ENCODE results near the gene SETD7. TPM values are rescaled to one million over a fixed set of nuclear protein-coding genes. Genes with fewer than 3 reads are reported as not detected.

SETD7 gene
- total RNA-seq, 2 experiments from 2014 or later, result 10.4 to 12.1 TPM

GRCh38 chr4:139554642-139554892 is 1.5 kb downstream of the SETD7 start:
- Mint-ChIP-seq H3K4me3 (peak overlapping the region; percentile 91), H3K9me3 (no peaks in the 10 kb centered on the region), H3K4me1 (ENCODE audit: low read depth) (peaks cover 38% of the 10 kb centered on the region), H3K36me3 (ENCODE audit: low read depth) (peaks cover 4% of the 10 kb centered on the region), H3K27me3 (peaks cover 11% of the 10 kb centered on the region), H3K27ac (peak overlapping the region; percentile 94)
- no peak for DNase-seq
- intact Hi-C loops (cut with micrococcal nuclease), result no loop called here
- ChIA-PET POLR2A (interaction anchor here (0.6 to 3.3 kb wide), 4 partner anchors 51 to 497 kb away, joined by 3 to 14 read pairs (median 4); partner anchors contain the start of gene RAB33B), CTCF (interaction anchor here (0.9 to 2.9 kb wide), 4 partner anchors 23 to 180 kb away, joined by 3 to 9 read pairs (median 6); no protein-coding TSS in a partner anchor)
- no peak for ATAC-seq
- no peak for TF ChIP-seq CTCF (IDR thresholded peaks at IDR 0.05)

- POLR2A ChIA-PET, result interaction anchor here (0.6 to 3.3 kb wide), 5 partner anchors 50 to 540 kb away, joined by 3 to 14 read pairs (median 3); partner anchors contain the start of gene RAB33B
Measured at GRCh38 chr4:139553751-139554641, 2.0 kb downstream of the SETD7 start.

GRCh38 chr4:139552517-139553307 is 3.3 kb downstream of the SETD7 start:
- TF ChIP-seq CTCF (IDR thresholded peaks at IDR 0.05), result no peak
- peaks cover 4% of the 10 kb centered on the region for H3K36me3 Mint-ChIP-seq (ENCODE audit: low read depth)
- peaks cover 8% of the 10 kb centered on the region for H3K27me3 Mint-ChIP-seq
- DNase-seq, result no peak
- ChIA-PET POLR2A (interaction anchor here (0.9 kb wide), 1 partner anchor 539 kb away, joined by 3 read pairs; no protein-coding TSS in a partner anchor), CTCF (interaction anchor here (2.9 kb wide), 1 partner anchor 21 kb away, joined by 9 read pairs; no protein-coding TSS in a partner anchor)
- peaks cover 27% of the 10 kb centered on the region for H3K4me1 Mint-ChIP-seq (ENCODE audit: low read depth)
- no peak overlapping the region for H3K4me3 Mint-ChIP-seq
- ATAC-seq, result no peak
- no peaks in the 10 kb centered on the region for H3K9me3 Mint-ChIP-seq
- intact Hi-C loops (cut with micrococcal nuclease), result no loop called here
- H3K27ac Mint-ChIP-seq, result no peak overlapping the region

More at GRCh38 chr4:139553751-139554641, 2.0 kb downstream of the SETD7 start:
- ATAC-seq (no peak), DNase-seq (no peak)
- H3K9me3 Mint-ChIP-seq, result no peaks in the 10 kb centered on the region
- intact Hi-C loops (cut with micrococcal nuclease), result no loop called here
- peaks cover 11% of the 10 kb centered on the region for H3K27me3 Mint-ChIP-seq
- H3K36me3 Mint-ChIP-seq (ENCODE audit: low read depth), result peaks cover 4% of the 10 kb centered on the region
- H3K4me1 Mint-ChIP-seq (ENCODE audit: low read depth), result peaks cover 36% of the 10 kb centered on the region
- H3K4me3 Mint-ChIP-seq, result peak overlapping the region; percentile 91
- H3K27ac Mint-ChIP-seq, result no peak overlapping the region
- CTCF ChIA-PET, result interaction anchor here (0.9 to 2.9 kb wide), 4 partner anchors 23 to 180 kb away, joined by 3 to 9 read pairs (median 6); no protein-coding TSS in a partner anchor
- TF ChIP-seq CTCF (IDR thresholded peaks at IDR 0.05), result no peak

GRCh38 chr4:139550724-139551429 is 5.1 kb downstream of the SETD7 start:
- no peak for TF ChIP-seq CTCF (IDR thresholded peaks at IDR 0.05)
- ChIA-PET POLR2A (no interaction called here), CTCF (no interaction called here)
- no peaks in the 10 kb centered on the region for H3K9me3 Mint-ChIP-seq
- no peak for ATAC-seq
- peaks cover 13% of the 10 kb centered on the region for H3K36me3 Mint-ChIP-seq (ENCODE audit: low read depth)
- H3K4me1 Mint-ChIP-seq (ENCODE audit: low read depth), result peaks cover 20% of the 10 kb centered on the region
- no peak overlapping the region for H3K4me3 Mint-ChIP-seq
- peaks cover 3% of the 10 kb centered on the region for H3K27me3 Mint-ChIP-seq
- DNase-seq, result no peak
- H3K27ac Mint-ChIP-seq, result no peak overlapping the region
- intact Hi-C loops (cut with micrococcal nuclease), result no loop called here
